WTC11 (cell line): ENCODE results near the gene RPL10. TPM values are rescaled to one million over a fixed set of nuclear protein-coding genes. Genes with fewer than 3 reads are reported as not detected.

ENCODE experiments used
- ATAC-seq: fragments of 200-7000 bp; cut with Tn5 transposase; 2 replicates; pipeline ENCODE4 v1.10.0; 2021; ENCODE audit warnings: mild to moderate bottlenecking, moderate library complexity
- CTCF ChIA-PET: fragments of 300-600 bp; sonication (Branson Sonifier 250); formaldehyde crosslinking; loops from one replicate; lab custom pipeline; 2021; ENCODE audit warnings: antibody characterized with exemption; lab: Charles Lee
- POLR2A ChIA-PET: fragments of 350-600 bp; sonication (Branson Sonifier 250); formaldehyde crosslinking; loops from one replicate; lab custom pipeline; 2021; ENCODE audit warnings: antibody characterized with exemption; lab: Charles Lee
- DNase-seq: peaks from one replicate; pipeline ENCODE4 v3.0.0; 2021; ENCODE audit warnings: low spot score
- H3K27ac Mint-ChIP-seq: 2 replicates; pipeline ENCODE4 v1.8.0; 2021; ENCODE audit warnings: mixed read lengths
- H3K27me3 Mint-ChIP-seq: 2 replicates; pipeline ENCODE4 v1.8.0; 2021; ENCODE audit warnings: low read depth, mild to moderate bottlenecking, moderate library complexity, mixed read lengths
- H3K36me3 Mint-ChIP-seq: 2 replicates; pipeline ENCODE4 v1.8.0; 2021; ENCODE audit warnings: mixed read lengths
- H3K4me1 Mint-ChIP-seq: 2 replicates; pipeline ENCODE4 v1.8.0; 2022; ENCODE audit warnings: mixed read lengths
- H3K4me3 Mint-ChIP-seq: 2 replicates; pipeline ENCODE4 v1.8.0; 2021; ENCODE audit warnings: mild to moderate bottlenecking, moderate library complexity, mixed read lengths
- H3K9me3 Mint-ChIP-seq: 2 replicates; pipeline ENCODE4 v1.8.0; 2021; ENCODE audit warnings: mixed read lengths
- ATF3 ChIP-seq: sonication (generic); formaldehyde crosslinking; conservative IDR thresholded peaks from 2 replicates; pipeline ENCODE4 v1.8.1; 2022; ENCODE audit warnings: mild to moderate bottlenecking, missing genetic modification reagents
- CTCF ChIP-seq: fragments of 200-600 bp; IDR thresholded peaks from 2 replicates; pipeline ENCODE4 v1.8.0; 2022; ENCODE audit warnings: antibody characterized with exemption
- E2F1 ChIP-seq: sonication (generic); formaldehyde crosslinking; IDR thresholded peaks from 2 replicates; pipeline ENCODE4 v1.8.0; 2022; ENCODE audit warnings: mild to moderate bottlenecking, missing genetic modification reagents
- ELF4 ChIP-seq: sonication (generic); formaldehyde crosslinking; IDR thresholded peaks from 2 replicates; pipeline ENCODE4 v1.8.1; 2022; ENCODE audit warnings: low read depth, mild to moderate bottlenecking, moderate library complexity, missing genetic modification reagents
- FOXP4 ChIP-seq: sonication (generic); formaldehyde crosslinking; IDR thresholded peaks from 2 replicates; pipeline ENCODE4 v1.8.0; 2022; ENCODE audit warnings: mild to moderate bottlenecking, missing genetic modification reagents
- JUN ChIP-seq: sonication (generic); formaldehyde crosslinking; IDR thresholded peaks from 2 replicates; pipeline ENCODE4 v1.8.0; 2023; ENCODE audit warnings: mild to moderate bottlenecking, missing genetic modification reagents
- TEAD4 ChIP-seq: sonication (generic); formaldehyde crosslinking; IDR thresholded peaks from 2 replicates; pipeline ENCODE4 v1.8.0; 2022; ENCODE audit warnings: mild to moderate bottlenecking, missing genetic modification reagents
- ZBTB43 ChIP-seq: sonication (generic); formaldehyde crosslinking; IDR thresholded peaks from 2 replicates; pipeline ENCODE4 v1.8.1; 2023; ENCODE audit warnings: mild to moderate bottlenecking, missing genetic modification reagents
- ZMAT4 ChIP-seq: fragments of 250-450 bp; sonication (Bioruptor Pico); IDR thresholded peaks from 2 replicates; pipeline ENCODE4 v1.9.0; 2021; ENCODE audit warnings: mild to moderate bottlenecking
- ZNF138 ChIP-seq: sonication (generic); formaldehyde crosslinking; conservative IDR thresholded peaks from 2 replicates; pipeline ENCODE4 v1.8.1; 2022; ENCODE audit warnings: mild to moderate bottlenecking, moderate library complexity, missing genetic modification reagents
- ZNF263 ChIP-seq: sonication (generic); formaldehyde crosslinking; IDR thresholded peaks from 2 replicates; pipeline ENCODE4 v1.8.1; 2022; ENCODE audit warnings: low read depth, mild to moderate bottlenecking, moderate library complexity, missing genetic modification reagents
- ZNF317 ChIP-seq: sonication (generic); formaldehyde crosslinking; IDR thresholded peaks from 2 replicates; pipeline ENCODE4 v1.8.1; 2023; ENCODE audit warnings: low read depth, mild to moderate bottlenecking, moderate library complexity, missing genetic modification reagents, borderline replicate concordance
- total RNA-seq: library from RNA; stranded (reverse); gene quantifications from 3 replicates; pipeline ENCODE4 v1.2.3, GENCODE V29; 2021

RPL10 gene
- total RNA-seq, 1 experiment from 2014 or later = 2,241 TPM

- H3K4me1 Mint-ChIP-seq = no peaks in the 10 kb centered on the region
- no peak for DNase-seq
- no peak for ATAC-seq
- H3K27ac Mint-ChIP-seq = no peak overlapping the region
- H3K9me3 Mint-ChIP-seq = no peaks in the 10 kb centered on the region
- H3K4me3 Mint-ChIP-seq = no peak overlapping the region
- TF ChIP-seq ZNF138 (CRISPR knock-in tag) = no peak
- TF ChIP-seq E2F1 (CRISPR knock-in tag) = no peak
- TF ChIP-seq ZNF317 (CRISPR knock-in tag) = no peak
- no peak for TF ChIP-seq ZBTB43
- no peaks in the 10 kb centered on the region for H3K27me3 Mint-ChIP-seq
- peaks cover 31% of the 10 kb centered on the region for H3K36me3 Mint-ChIP-seq
- ChIA-PET CTCF (no interaction called here), POLR2A (interaction anchor here (0.8 kb wide), 1 partner anchor 14 kb away, joined by 3 read pairs; no protein-coding TSS in a partner anchor)
Measured at GRCh38 chrX:154355776-154356140, 42.4 kb upstream of the RPL10 start.

- no peak overlapping the region for H3K27ac Mint-ChIP-seq
- peaks cover 35% of the 10 kb centered on the region for H3K36me3 Mint-ChIP-seq
- DNase-seq = no peak
- CTCF ChIA-PET = interaction anchor here (1.8 kb wide), 1 partner anchor 17 kb away, joined by 7 read pairs; no protein-coding TSS in a partner anchor
- TF ChIP-seq ZMAT4 (CRISPR knock-in tag) (no peak), TEAD4 (CRISPR knock-in tag) (no peak)
- ATAC-seq = no peak
- H3K4me3 Mint-ChIP-seq = no peak overlapping the region
- no peaks in the 10 kb centered on the region for H3K4me1 Mint-ChIP-seq
- H3K9me3 Mint-ChIP-seq = no peaks in the 10 kb centered on the region
- H3K27me3 Mint-ChIP-seq = no peaks in the 10 kb centered on the region
- POLR2A ChIA-PET = interaction anchor here (1.2 kb wide), 1 partner anchor 17 kb away, joined by 3 read pairs; no protein-coding TSS in a partner anchor
Measured at GRCh38 chrX:154356596-154356995, 41.6 kb upstream of the RPL10 start.

GRCh38 chrX:154357205-154357604 lies 41.0 kb upstream of the RPL10 start:
- H3K9me3 Mint-ChIP-seq = no peaks in the 10 kb centered on the region
- TF ChIP-seq CTCF = no peak
- no peak for TF ChIP-seq ATF3 (CRISPR knock-in tag)
- TF ChIP-seq JUN (CRISPR knock-in tag) = no peak
- TF ChIP-seq FOXP4 (CRISPR knock-in tag) = no peak
- no peak for TF ChIP-seq ZBTB43
- no peak for TF ChIP-seq ELF4
- TF ChIP-seq ZNF263 (CRISPR knock-in tag) = no peak
- DNase-seq = no peak
- peaks cover 38% of the 10 kb centered on the region for H3K36me3 Mint-ChIP-seq
- no peak overlapping the region for H3K27ac Mint-ChIP-seq
- no peaks in the 10 kb centered on the region for H3K4me1 Mint-ChIP-seq
- ChIA-PET POLR2A (interaction anchor here (1.2 kb wide), 1 partner anchor 16 kb away, joined by 3 read pairs; no protein-coding TSS in a partner anchor), CTCF (interaction anchor here (1.8 kb wide), 1 partner anchor 16 kb away, joined by 7 read pairs; no protein-coding TSS in a partner anchor)
- no peak for ATAC-seq
- H3K27me3 Mint-ChIP-seq = no peaks in the 10 kb centered on the region
- H3K4me3 Mint-ChIP-seq = no peak overlapping the region
